Stimulated activated CD8-positive, alpha-beta memory T cell treated with anti-CD3 and anti-CD28 coated beads, Interleukin-4, amount 100 ng/mL, for 4 hours (primary cell): Measurements from ENCODE around the gene NUDT7.

Source experiments
- DNase-seq, 2 donors: peaks; one replicate each; pipeline ENCODE4 v3.0.0-alpha.2; 2020; ENCODE audit warnings: low read depth in 2 of 2, low spot score in 1 of 2

The NUDT7 gene

GRCh38 chr16:77723108-77723514 is 797 bp downstream of the NUDT7 start:
- DNase-seq, result no peak

GRCh38 chr16:77724174-77724573 is 1.9 kb downstream of the NUDT7 start:
- DNase-seq, result no peak

GRCh38 chr16:77729951-77730350 is 7.6 kb downstream of the NUDT7 start:
- no peak for DNase-seq

- DNase-seq, result no peak
Measured at GRCh38 chr16:77732241-77732946, 10.1 kb downstream of the NUDT7 start.

- DNase-seq, result no peak
Measured at GRCh38 chr16:77736879-77737278, 14.6 kb downstream of the NUDT7 start.

- DNase-seq, result no peak
Measured at GRCh38 chr16:77738706-77739558, 16.6 kb downstream of the NUDT7 start.

- DNase-seq, result no peak
Measured at GRCh38 chr16:77739559-77739892, 17.2 kb downstream of the NUDT7 start.

- DNase-seq, result no peak
Measured at GRCh38 chr16:77744141-77744540, 21.8 kb downstream of the NUDT7 start.

GRCh38 chr16:77745972-77746371 is 23.7 kb downstream of the NUDT7 start:
- no peak for DNase-seq

GRCh38 chr16:77748421-77749005 is 26.2 kb downstream of the NUDT7 start:
- DNase-seq, result no peak

- no peak for DNase-seq
Measured at GRCh38 chr16:77749415-77749814, 27.1 kb downstream of the NUDT7 start.

- no peak for DNase-seq
Measured at GRCh38 chr16:77758046-77758445, 35.7 kb downstream of the NUDT7 start.

GRCh38 chr16:77758508-77758907 is 36.2 kb downstream of the NUDT7 start:
- no peak for DNase-seq

- no peak for DNase-seq
Measured at GRCh38 chr16:77759201-77759600, 36.9 kb downstream of the NUDT7 start.

- DNase-seq, result no peak
Measured at GRCh38 chr16:77759821-77760220, 37.5 kb downstream of the NUDT7 start.

- no peak for DNase-seq
Measured at GRCh38 chr16:77760800-77761199, 38.5 kb downstream of the NUDT7 start.

- DNase-seq, result no peak
Measured at GRCh38 chr16:77761204-77761603, 38.9 kb downstream of the NUDT7 start.

GRCh38 chr16:77762262-77762661 is 39.9 kb downstream of the NUDT7 start:
- DNase-seq, result no peak

GRCh38 chr16:77763994-77764393 is 41.7 kb downstream of the NUDT7 start:
- no peak for DNase-seq

GRCh38 chr16:77767211-77767610 is 44.9 kb downstream of the NUDT7 start:
- DNase-seq, result no peak

GRCh38 chr16:77767826-77768225 is 45.5 kb downstream of the NUDT7 start:
- DNase-seq, result no peak
